GM12878 (cell line): ENCODE results near the gene NAP1L5. TPM values are rescaled to one million over a fixed set of nuclear protein-coding genes. Genes with fewer than 3 reads are reported as not detected.

Source experiments
- ATAC-seq: fragments of 200-7000 bp; cut with Tn5 transposase; 3 replicates; pipeline ENCODE4 v1.9.1; 2020; ENCODE audit warnings: mild to moderate bottlenecking, moderate library complexity
- BruUV-seq: library from RNA; stranded (reverse); fragments of 400-500 nt; replicated peaks from 2 replicates; lab custom pipeline; 2021; lab: Mats Ljungman, UMichigan
- CTCF ChIA-PET: fragments of 300-600 bp; sonication (Branson Sonifier 250); formaldehyde crosslinking; extraction: SDS; loops from one replicate; lab custom pipeline; 2021; ENCODE audit warnings: inconsistent platforms; lab: Yijun Ruan, JAX
- POLR2A ChIA-PET: fragments of 350-600 bp; formaldehyde crosslinking; extraction: SDS; loops from one replicate; lab custom pipeline; 2021; ENCODE audit warnings: inconsistent platforms; lab: Charles Lee
- RAD21 ChIA-PET: fragments of 300-600 bp; sonication (Branson Sonifier 250); formaldehyde crosslinking; loops from one replicate; lab custom pipeline; 2023; ENCODE audit warnings: antibody characterized with exemption; ENCODE audit not compliant: unreplicated experiment; lab: Charles Lee
- SMC1A ChIA-PET: fragments of 300-600 bp; sonication (Branson Sonifier 250); formaldehyde crosslinking; loops from one replicate; lab custom pipeline; 2023; ENCODE audit not compliant: unreplicated experiment, uncharacterized antibody; lab: Charles Lee
- DNase-seq: peaks from one replicate; pipeline ENCODE4 v3.0.0-alpha.2; 2011; ENCODE audit warnings: low read depth, low spot score
- FAIRE-seq: peaks from 3 replicates; lab custom pipeline; 2011; peaks lifted over from hg19 to GRCh38; lab: Jason Lieb, UNC
- H2AFZ ChIP-seq: 2 replicates; pipeline ENCODE4 v1.6.0; 2011; ENCODE audit warnings: low read depth, low read length, control low read depth; ENCODE audit not compliant: control insufficient read depth
- H3K27ac ChIP-seq: 2 replicates; pipeline ENCODE4 v1.5.1; 2011; ENCODE audit warnings: control low read depth; ENCODE audit not compliant: control insufficient read depth, insufficient read depth
- H3K27me3 ChIP-seq, 2 experiments: replicated peaks in 1 of 2; 2 replicates each; pipeline versions ENCODE4 v1.6.0 to v1.6.1; 2011; ENCODE audit warnings: low read length in 1 of 2; ENCODE audit not compliant: control insufficient read depth in 2 of 2, insufficient read depth in 2 of 2
- H3K36me3 ChIP-seq, 2 experiments: 2 replicates each; pipeline ENCODE4 v1.5.1; 2011; ENCODE audit warnings: low read length in 1 of 2; ENCODE audit not compliant: control insufficient read depth in 2 of 2, insufficient read depth in 2 of 2
- H3K4me1 ChIP-seq: 2 replicates; pipeline ENCODE4 v1.6.1; 2011; ENCODE audit warnings: mild to moderate bottlenecking, low read length, moderate library complexity, mixed read lengths; ENCODE audit not compliant: control insufficient read depth, insufficient read depth
- H3K4me2 ChIP-seq: 2 replicates; pipeline ENCODE4 v1.6.0; 2011; ENCODE audit warnings: control low read depth; ENCODE audit not compliant: control insufficient read depth, insufficient read depth
- H3K4me3 ChIP-seq: fragments of 200-600 bp; sonication (generic); 2 replicates; pipeline ENCODE4 v1.5.1; 2016
- H3K79me2 ChIP-seq: 2 replicates; pipeline ENCODE4 v1.6.0; 2011; ENCODE audit warnings: low read length; ENCODE audit not compliant: control insufficient read depth, insufficient read depth
- H3K9ac ChIP-seq: 2 replicates; pipeline ENCODE4 v1.8.0; 2011; ENCODE audit warnings: low read length, control low read depth, mixed read lengths; ENCODE audit not compliant: control insufficient read depth, insufficient read depth
- H3K9me3 ChIP-seq: replicated peaks from 3 replicates; pipeline ENCODE4 v1.5.1; 2011; ENCODE audit warnings: mild to moderate bottlenecking, low read length; ENCODE audit not compliant: control insufficient read depth, insufficient read depth
- H4K20me1 ChIP-seq: 2 replicates; pipeline ENCODE4 v1.6.0; 2011; ENCODE audit not compliant: control insufficient read depth, insufficient read depth
- CBX5 ChIP-seq: sonication (generic); IDR thresholded peaks from 2 replicates; pipeline ENCODE4 v1.6.1; 2016; ENCODE audit warnings: low read depth, moderate library complexity, mild to moderate bottlenecking, inconsistent platforms
- CEBPB ChIP-seq, 2 experiments: fragments of 150-350 bp in 1 of 2; IDR thresholded peaks; 2 replicates each; pipeline ENCODE4 v1.6.1; 2012 to 2014; ENCODE audit warnings: low read depth in 2 of 2, low read length in 2 of 2, borderline replicate concordance in 1 of 2, inconsistent platforms in 1 of 2
- EZH2 ChIP-seq: IDR thresholded peaks from 2 replicates; pipeline ENCODE4 v1.6.1; 2012; ENCODE audit warnings: low read depth, mild to moderate bottlenecking, control low read depth, inconsistent platforms, low read length, borderline replicate concordance; ENCODE audit not compliant: control insufficient read depth
- GATAD2B ChIP-seq: fragments of 450-650 bp; conservative IDR thresholded peaks from 2 replicates; pipeline ENCODE4 v1.6.1; 2017; ENCODE audit warnings: low read depth, mild to moderate bottlenecking, moderate library complexity
- HDAC2 ChIP-seq: fragments of 200-600 bp; sonication (generic); IDR thresholded peaks from 2 replicates; pipeline ENCODE4 v1.6.1; 2017
- MEF2B ChIP-seq: fragments of 450-650 bp; IDR thresholded peaks from 2 replicates; pipeline ENCODE4 v1.6.1; 2018; ENCODE audit warnings: mild to moderate bottlenecking, moderate library complexity; ENCODE audit not compliant: partially characterized antibody, poor library complexity, severe bottlenecking
- NFXL1 ChIP-seq: fragments of 450-650 bp; IDR thresholded peaks from 2 replicates; pipeline ENCODE4 v1.6.1; 2017; ENCODE audit warnings: antibody characterized with exemption, mild to moderate bottlenecking, borderline replicate concordance
- PAX8 ChIP-seq: fragments of 450-650 bp; IDR thresholded peaks from 2 replicates; pipeline ENCODE4 v1.6.1; 2017; ENCODE audit warnings: mild to moderate bottlenecking, moderate library complexity
- PML ChIP-seq: IDR thresholded peaks from 2 replicates; pipeline ENCODE4 v1.6.1; 2012; ENCODE audit warnings: low read length, inconsistent platforms
- RFX5 ChIP-seq: IDR thresholded peaks from 2 replicates; pipeline ENCODE4 v1.6.1; 2011; ENCODE audit warnings: low read depth, low read length, improper control_type of control experiment
- STAT1 ChIP-seq: fragments of 450-650 bp; conservative IDR thresholded peaks from 2 replicates; pipeline ENCODE4 v1.6.1; 2014; ENCODE audit warnings: antibody characterized with exemption, mild to moderate bottlenecking
- TCF12 ChIP-seq: IDR thresholded peaks from 2 replicates; pipeline ENCODE4 v1.6.1; 2011; ENCODE audit warnings: low read depth, mild to moderate bottlenecking, low read length
- WGBS: methylation state at CpG from one replicate; pipeline ENCODE4 v1.1.6; 2016; ENCODE audit warnings: low lambda C conversion rate; ENCODE audit not compliant: insufficient replicate concordance, insufficient coverage; ENCODE audit errors: missing lambda C conversion rate; 5-methylcytosine and 5-hydroxymethylcytosine counted together
- in situ Hi-C: fragments of 300-500 bp; cut with MboI; formaldehyde crosslinking; loops from 9 replicates; pipeline ENCODE4 v1.14.3; 2018; ENCODE audit warnings: mixed read lengths
- intact Hi-C: fragments of 100-400 bp; cut with micrococcal nuclease; formaldehyde crosslinking; loops from one replicate; pipeline ENCODE4 v1.14.2; 2022; ENCODE audit not compliant: unreplicated experiment
- polyA plus RNA-seq, 11 experiments: library from polyadenylated mRNA; depleted of rRNA in 4 of 11; unstranded in 6 of 11; stranded (reverse) in 5 of 11; fragments of >200 nt; fragmentation: Nextera tagmentation in 4 of 11; fragmentation: Illumina TruSeq in 1 of 11; extraction: Ambion mirVana in 4 of 11; extraction: Trizol in 1 of 11; gene quantifications; 1 replicate in 1 of 11; 2 replicates in 10 of 11; pipeline versions ENCODE4 v1.2.1 to v1.2.3, GENCODE V29; 2011 to 2016; ENCODE audit warnings: inconsistent platforms in 2 of 11, missing spikeins in 2 of 11, low read depth in 1 of 11
- total RNA-seq, 4 experiments: library from RNA; depleted of rRNA in 3 of 4; stranded (reverse); fragments of >200 nt in 3 of 4; fragmentation: Illumina TruSeq in 1 of 4; extraction: Trizol in 1 of 4; gene quantifications; 2 replicates each; pipeline versions ENCODE4 v1.2.1 to v1.2.3, GENCODE V29; 2013 to 2021
- TF ChIP-seq, protein P1 (sequence below): fragments of 450-650 bp; formaldehyde crosslinking; IDR thresholded peaks from 2 replicates; pipeline ENCODE4 v1.4.0; 2020; ENCODE audit warnings: mild to moderate bottlenecking, moderate library complexity

NAP1L5 gene
- total and polyA plus RNA-seq, 10 of the 15 experiments (the other 5 are each of a cell fraction or from before 2014, with no cell fraction given): 2.1 to 5.3 (median 3.7) TPM

DNA sequence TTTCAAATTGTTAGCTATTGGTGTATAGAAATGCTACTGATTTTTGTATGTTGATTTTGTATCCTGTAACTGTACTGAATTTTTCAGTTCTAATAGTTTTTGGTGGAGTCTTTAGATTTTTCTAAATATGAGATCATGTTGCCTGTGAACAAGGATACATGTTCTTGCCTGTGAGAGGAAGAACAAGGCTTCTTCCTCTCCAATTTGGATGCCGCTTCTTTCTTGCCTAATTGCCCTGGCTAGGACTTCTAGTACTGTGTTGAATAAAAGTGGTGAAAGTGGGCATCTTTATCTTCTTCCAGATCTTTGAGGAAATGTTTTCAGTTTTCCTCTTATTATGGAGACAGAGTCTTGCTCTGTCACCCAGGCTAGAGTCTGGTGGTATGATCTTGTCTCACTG lies 16.2 kb upstream of the NAP1L5 start:
- FAIRE-seq (no peak), DNase-seq (no peak), ATAC-seq (no peak)
- no peaks in the 10 kb centered on the region for H3K27me3 ChIP-seq
- no TSS peak for BruUV-seq
- H3K4me3 ChIP-seq: no peak overlapping the region
- TF ChIP-seq TCF12: no peak
- no peak for TF ChIP-seq NFXL1
- TF ChIP-seq PML: no peak
- TF ChIP-seq, protein P1, sequence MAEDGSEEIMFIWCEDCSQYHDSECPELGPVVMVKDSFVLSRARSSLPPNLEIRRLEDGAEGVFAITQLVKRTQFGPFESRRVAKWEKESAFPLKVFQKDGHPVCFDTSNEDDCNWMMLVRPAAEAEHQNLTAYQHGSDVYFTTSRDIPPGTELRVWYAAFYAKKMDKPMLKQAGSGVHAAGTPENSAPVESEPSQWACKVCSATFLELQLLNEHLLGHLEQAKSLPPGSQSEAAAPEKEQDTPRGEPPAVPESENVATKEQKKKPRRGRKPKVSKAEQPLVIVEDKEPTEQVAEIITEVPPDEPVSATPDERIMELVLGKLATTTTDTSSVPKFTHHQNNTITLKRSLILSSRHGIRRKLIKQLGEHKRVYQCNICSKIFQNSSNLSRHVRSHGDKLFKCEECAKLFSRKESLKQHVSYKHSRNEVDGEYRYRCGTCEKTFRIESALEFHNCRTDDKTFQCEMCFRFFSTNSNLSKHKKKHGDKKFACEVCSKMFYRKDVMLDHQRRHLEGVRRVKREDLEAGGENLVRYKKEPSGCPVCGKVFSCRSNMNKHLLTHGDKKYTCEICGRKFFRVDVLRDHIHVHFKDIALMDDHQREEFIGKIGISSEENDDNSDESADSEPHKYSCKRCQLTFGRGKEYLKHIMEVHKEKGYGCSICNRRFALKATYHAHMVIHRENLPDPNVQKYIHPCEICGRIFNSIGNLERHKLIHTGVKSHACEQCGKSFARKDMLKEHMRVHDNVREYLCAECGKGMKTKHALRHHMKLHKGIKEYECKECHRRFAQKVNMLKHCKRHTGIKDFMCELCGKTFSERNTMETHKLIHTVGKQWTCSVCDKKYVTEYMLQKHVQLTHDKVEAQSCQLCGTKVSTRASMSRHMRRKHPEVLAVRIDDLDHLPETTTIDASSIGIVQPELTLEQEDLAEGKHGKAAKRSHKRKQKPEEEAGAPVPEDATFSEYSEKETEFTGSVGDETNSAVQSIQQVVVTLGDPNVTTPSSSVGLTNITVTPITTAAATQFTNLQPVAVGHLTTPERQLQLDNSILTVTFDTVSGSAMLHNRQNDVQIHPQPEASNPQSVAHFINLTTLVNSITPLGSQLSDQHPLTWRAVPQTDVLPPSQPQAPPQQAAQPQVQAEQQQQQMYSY (CRISPR knock-in tag): no peak
- TF ChIP-seq HDAC2: no peak
- TF ChIP-seq CBX5: no peak
- TF ChIP-seq GATAD2B: no peak
- no peak for TF ChIP-seq PAX8
- TF ChIP-seq RFX5: no peak
- TF ChIP-seq MEF2B: no peak
- no peak for TF ChIP-seq STAT1
- no peak for TF ChIP-seq CEBPB (IDR thresholded peaks at IDR 0.05; ENCODE audit: borderline replicate concordance in 1 of 2, low read depth in 2 of 2, low read length in 2 of 2)
- no peak for TF ChIP-seq EZH2
- no peak overlapping the region for H3K27ac ChIP-seq
- 96% methylated on average over 1 of the region's 1 CpG for WGBS
- in situ Hi-C loops: no loop called here
- POLR2A ChIA-PET: no interaction called here
- no peaks in the 10 kb centered on the region; a peak in 1 of 4 replicates for H3K36me3 ChIP-seq
- CTCF ChIA-PET: interaction anchor here (1.0 kb wide), 1 partner anchor 10 kb away, joined by 4 read pairs; no protein-coding TSS in a partner anchor
- H3K4me1 ChIP-seq: no peaks in the 10 kb centered on the region
- no peak overlapping the region for H3K4me2 ChIP-seq
- RAD21 ChIA-PET: interaction anchor here (1.1 kb wide), 1 partner anchor 41 kb away, joined by 3 read pairs; no protein-coding TSS in a partner anchor
- peaks cover 3% of the 10 kb centered on the region; the same call in 2 of the 3 replicates for H3K9me3 ChIP-seq
- no peaks in the 10 kb centered on the region for H4K20me1 ChIP-seq
- H3K79me2 ChIP-seq: no peaks in the 10 kb centered on the region
- H3K9ac ChIP-seq: no peak overlapping the region
- SMC1A ChIA-PET: interaction anchor here (1.6 to 1.9 kb wide), 2 partner anchors 10 to 11 kb away, joined by 5 read pairs; no protein-coding TSS in a partner anchor
- no peak overlapping the region for H2AFZ ChIP-seq
- intact Hi-C loops: no loop called here
